ENCODE results near the gene PPP5C. TPM values are rescaled to one million over a fixed set of nuclear protein-coding genes. Genes with fewer than 3 reads are reported as not detected.
"Not testable (repeated sequence)": the region's sequence is repeated elsewhere in the genome, so short reads cannot be mapped to it uniquely, and the experiment has no call there.

Gene PPP5C
- total RNA-seq, 1 donor from 2014 or later = 70.9 TPM

GRCh38 chr19:46374536-46375475 lies 27.9 kb downstream of the PPP5C start:
- Histone ChIP-seq H3K79me2 (ENCODE audit: insufficient read depth, low read length) (peaks cover 48% of the 10 kb centered on the region), H3K27ac (ENCODE audit: low read depth, low read length) (peak overlapping the region; percentile 92), H3K27me3 (ENCODE audit: insufficient read depth, low read length) (no peaks in the 10 kb centered on the region), H2AFZ (ENCODE audit: low read depth, low read length) (no peak overlapping the region), H3K4me2 (ENCODE audit: low read length) (no peak overlapping the region), H3K9me3 (ENCODE audit: insufficient read depth, low read depth, low read length) (no peaks in the 10 kb centered on the region), H3K4me3 (ENCODE audit: insufficient read depth, low read depth, low read length) (no peak overlapping the region), H4K20me1 (ENCODE audit: insufficient read depth, low read length) (peaks cover 27% of the 10 kb centered on the region), H3K36me3 (ENCODE audit: insufficient read depth, low read length) (peaks cover 20% of the 10 kb centered on the region), H3K9ac (ENCODE audit: low read length) (peak overlapping the region; percentile 61), H3K4me1 (ENCODE audit: insufficient read depth, low read length) (peaks cover 42% of the 10 kb centered on the region)
- Mint-ChIP-seq H3K27me3 (ENCODE audit: low read depth, unreplicated experiment) (no peaks in the 10 kb centered on the region), H3K27ac (ENCODE audit: unreplicated experiment) (peak overlapping the region; percentile 34), H3K36me3 (ENCODE audit: low read depth, unreplicated experiment) (peaks cover 27% of the 10 kb centered on the region), H3K4me3 (ENCODE audit: unreplicated experiment) (no peak overlapping the region), H3K9me3 (ENCODE audit: unreplicated experiment) (no peaks in the 10 kb centered on the region), H3K4me1 (ENCODE audit: low read depth, unreplicated experiment) (peaks cover 39% of the 10 kb centered on the region)
- TF ChIP-seq CTCF (IDR thresholded peaks at IDR 0.05; ENCODE audit: insufficient read depth, low read depth, low read length) = no peak
- TF ChIP-seq EZH2 (IDR thresholded peaks at IDR 0.05; ENCODE audit: insufficient read depth, low read length) = no peak
- DNase-seq (ENCODE audit: low read depth) (no peak), FAIRE-seq (no peak)

GRCh38 chr19:46375476-46376067 lies 28.7 kb downstream of the PPP5C start:
- peaks cover 49% of the 10 kb centered on the region for H3K79me2 ChIP-seq (ENCODE audit: insufficient read depth, low read length)

GRCh38 chr19:46376241-46377153 lies 29.6 kb downstream of the PPP5C start:
- no peak overlapping the region for H3K27ac ChIP-seq (ENCODE audit: low read depth, low read length)
- Mint-ChIP-seq H3K4me1 (ENCODE audit: low read depth, unreplicated experiment) (peaks cover 29% of the 10 kb centered on the region), H3K27me3 (ENCODE audit: low read depth, unreplicated experiment) (no peaks in the 10 kb centered on the region), H3K36me3 (ENCODE audit: low read depth, unreplicated experiment) (peaks cover 27% of the 10 kb centered on the region), H3K27ac (ENCODE audit: unreplicated experiment) (peak overlapping the region; percentile 22), H3K4me3 (ENCODE audit: unreplicated experiment) (no peak overlapping the region), H3K9me3 (ENCODE audit: unreplicated experiment) (no peaks in the 10 kb centered on the region)
- H3K9ac ChIP-seq (ENCODE audit: low read length) = no peak overlapping the region
- no peak overlapping the region for H3K4me2 ChIP-seq (ENCODE audit: low read length)
- no peak overlapping the region for H2AFZ ChIP-seq (ENCODE audit: low read depth, low read length)
- H3K9me3 ChIP-seq (ENCODE audit: insufficient read depth, low read depth, low read length) = no peaks in the 10 kb centered on the region
- no peak for TF ChIP-seq CTCF (IDR thresholded peaks at IDR 0.05; ENCODE audit: insufficient read depth, low read depth, low read length)
- TF ChIP-seq EZH2 (IDR thresholded peaks at IDR 0.05; ENCODE audit: insufficient read depth, low read length) = no peak
- no peak for FAIRE-seq
- peaks cover 21% of the 10 kb centered on the region for H4K20me1 ChIP-seq (ENCODE audit: insufficient read depth, low read length)
- H3K4me3 ChIP-seq (ENCODE audit: insufficient read depth, low read depth, low read length) = no peak overlapping the region
- peaks cover 49% of the 10 kb centered on the region for H3K79me2 ChIP-seq (ENCODE audit: insufficient read depth, low read length)
- peaks cover 38% of the 10 kb centered on the region for H3K4me1 ChIP-seq (ENCODE audit: insufficient read depth, low read length)
- H3K36me3 ChIP-seq (ENCODE audit: insufficient read depth, low read length) = peaks cover 25% of the 10 kb centered on the region
- DNase-seq (ENCODE audit: low read depth) = no peak
- no peaks in the 10 kb centered on the region for H3K27me3 ChIP-seq (ENCODE audit: insufficient read depth, low read length)

More at GRCh38 chr19:46375476-46376067, 28.7 kb downstream of the PPP5C start:
- FAIRE-seq; H3K9me3 Mint-ChIP-seq (ENCODE audit: unreplicated experiment); H3K27ac Mint-ChIP-seq (ENCODE audit: unreplicated experiment); H3K9me3 ChIP-seq (ENCODE audit: insufficient read depth, low read depth, low read length); DNase-seq (ENCODE audit: low read depth); H3K4me2 ChIP-seq (ENCODE audit: low read length); H2AFZ ChIP-seq (ENCODE audit: low read depth, low read length); H3K4me3 Mint-ChIP-seq (ENCODE audit: unreplicated experiment); H3K27ac ChIP-seq (ENCODE audit: low read depth, low read length); H3K9ac ChIP-seq (ENCODE audit: low read length); H3K27me3 ChIP-seq (ENCODE audit: insufficient read depth, low read length); H3K27me3 Mint-ChIP-seq (ENCODE audit: low read depth, unreplicated experiment); H3K4me3 ChIP-seq (ENCODE audit: insufficient read depth, low read depth, low read length): not testable (repeated sequence)
- peaks cover 42% of the 10 kb centered on the region for H3K4me1 ChIP-seq (ENCODE audit: insufficient read depth, low read length)
- Mint-ChIP-seq H3K4me1 (ENCODE audit: low read depth, unreplicated experiment) (peaks cover 36% of the 10 kb centered on the region), H3K36me3 (ENCODE audit: low read depth, unreplicated experiment) (peaks cover 27% of the 10 kb centered on the region)
- peaks cover 21% of the 10 kb centered on the region for H3K36me3 ChIP-seq (ENCODE audit: insufficient read depth, low read length)
- H4K20me1 ChIP-seq (ENCODE audit: insufficient read depth, low read length) = peaks cover 26% of the 10 kb centered on the region
